ENCODE data around the gene TIGIT. TPM values are rescaled to one million over a fixed set of nuclear protein-coding genes. Genes with fewer than 3 reads are reported as not detected.
A peak's percentile ranks its signal among the peaks of the same experiment; 100 is the strongest.

TIGIT gene
- total RNA-seq, 1 experiment from 2014 or later, result not detected

- H4K5ac ChIP-seq (ENCODE audit: insufficient read length, low read depth, low read length), result no peak overlapping the region
- no peak for TF ChIP-seq CTCF (conservative IDR thresholded peaks at IDR 0.05)
- no peak overlapping the region for H3T11ph ChIP-seq (ENCODE audit: low read length)
- H3K4ac ChIP-seq (ENCODE audit: low read depth, low read length), result no peak overlapping the region
- no peak overlapping the region for H3K27ac ChIP-seq (ENCODE audit: insufficient read length, low read depth, low read length)
- no peaks in the 10 kb centered on the region for H3K9me3 ChIP-seq (ENCODE audit: control insufficient read depth, low read depth, low read length)
- no peak overlapping the region for H3K14ac ChIP-seq (ENCODE audit: insufficient read depth, low read length)
- H2AFZ ChIP-seq (ENCODE audit: low read length), result no peak overlapping the region
- Mint-ChIP-seq H3K4me3 (no peak overlapping the region), H3K27me3 (ENCODE audit: low read depth) (no peaks in the 10 kb centered on the region), H3K9me3 (no peaks in the 10 kb centered on the region; a peak in 2 of 5 replicates), H3K27ac (no peak overlapping the region), H3K36me3 (ENCODE audit: insufficient read depth in 1 of 3, low read depth in 3 of 3) (no peaks in the 10 kb centered on the region), H3K4me1 (peaks cover 9 to 26% of the 10 kb centered on the region in 2 experiments)
- H4K20me1 ChIP-seq (ENCODE audit: control insufficient read depth, insufficient read depth, insufficient read length), result no peaks in the 10 kb centered on the region
- H3K23me2 ChIP-seq (ENCODE audit: insufficient read length, low read depth, low read length, poor library complexity, severe bottlenecking), result no peaks in the 10 kb centered on the region
- no peak overlapping the region for H2BK20ac ChIP-seq (ENCODE audit: low read depth, low read length, poor library complexity, severe bottlenecking)
- H3K9ac ChIP-seq (ENCODE audit: extremely low read depth, insufficient read length, low read length), result no peak overlapping the region
- H2BK120ac ChIP-seq (ENCODE audit: low read depth, low read length, poor library complexity, severe bottlenecking), result no peak overlapping the region
- H4K91ac ChIP-seq (ENCODE audit: insufficient read length, low read depth, low read length), result no peak overlapping the region
- DNase-seq, result no peak
- H3K56ac ChIP-seq (ENCODE audit: insufficient read length, low read depth, low read length), result no peak overlapping the region
- no peak overlapping the region for H3K23ac ChIP-seq (ENCODE audit: insufficient read length, low read depth, low read length)
- H3K79me1 ChIP-seq (ENCODE audit: insufficient read depth, low read depth, low read length, poor library complexity, severe bottlenecking), result no peaks in the 10 kb centered on the region
- H3K79me2 ChIP-seq (ENCODE audit: insufficient read depth, low read length), result no peaks in the 10 kb centered on the region
- H4K8ac ChIP-seq (replicated peaks; ENCODE audit: insufficient read length, low read depth, low read length), result no peak overlapping the region
- no peak overlapping the region for H2BK12ac ChIP-seq (ENCODE audit: insufficient read length, low read depth, low read length)
- H3K18ac ChIP-seq (ENCODE audit: insufficient read length, low read depth, low read length), result no peak overlapping the region
- H2AK5ac ChIP-seq (ENCODE audit: insufficient read length, low read length), result no peak overlapping the region
- H2BK15ac ChIP-seq (ENCODE audit: low read depth, low read length), result no peak overlapping the region
- peaks cover 10% of the 10 kb centered on the region; the same call in 1 of the 2 replicates for H3K4me1 ChIP-seq (ENCODE audit: insufficient read depth, low read length)
- no peaks in the 10 kb centered on the region for H3K27me3 ChIP-seq (ENCODE audit: insufficient read depth, low read length)
- H3K4me2 ChIP-seq (ENCODE audit: insufficient read depth, insufficient read length, low read length), result peak overlapping the region; percentile 8
- no peak overlapping the region for H2BK5ac ChIP-seq (ENCODE audit: insufficient read length, low read length)
These were observed 61.8 kb downstream of the TIGIT start for GRCh38 chr3:114355653-114356052.
